Neural crest cell (in vitro differentiated cells): Measurements from ENCODE around the gene TMEM255A. TPM values are rescaled to one million over a fixed set of nuclear protein-coding genes. Genes with fewer than 3 reads are reported as not detected.

Source experiments
- DNase-seq: peaks from one replicate; pipeline ENCODE4 v3.0.0; 2021; ENCODE audit warnings: low read depth, mixed read lengths, low spot score
- H3K27ac Mint-ChIP-seq: one replicate; pipeline ENCODE4 v1.8.0; 2021; ENCODE audit warnings: mild to moderate bottlenecking, mixed read lengths; ENCODE audit not compliant: unreplicated experiment
- H3K27me3 Mint-ChIP-seq: 2 replicates; pipeline ENCODE4 v1.8.0; 2021; ENCODE audit warnings: low read depth, mild to moderate bottlenecking, mixed read lengths
- H3K36me3 Mint-ChIP-seq: 2 replicates; pipeline ENCODE4 v1.8.0; 2021; ENCODE audit warnings: low read depth, mild to moderate bottlenecking, mixed read lengths
- H3K4me1 Mint-ChIP-seq: 2 replicates; pipeline ENCODE4 v1.8.0; 2021; ENCODE audit warnings: mixed read lengths
- H3K4me3 Mint-ChIP-seq: one replicate; pipeline ENCODE4 v1.8.0; 2021; ENCODE audit warnings: mild to moderate bottlenecking, mixed read lengths
- H3K9me3 Mint-ChIP-seq: 2 replicates; pipeline ENCODE4 v1.8.0; 2021; ENCODE audit warnings: mixed read lengths
- CTCF ChIP-seq: fragments of 200-600 bp; sonication (generic); conservative IDR thresholded peaks from 2 replicates; pipeline ENCODE4 v1.5.0; 2021; ENCODE audit warnings: antibody characterized with exemption, mild to moderate bottlenecking
- total RNA-seq: library from RNA; stranded (reverse); gene quantifications from 2 replicates; pipeline ENCODE4 v1.2.1, GENCODE V29; 2021

TMEM255A gene
- total RNA-seq, 1 donor from 2014 or later, result 0.70 TPM

GRCh38 chrX:120262859-120263708 lies 48.2 kb downstream of the TMEM255A start:
- TF ChIP-seq CTCF, result no peak
- no peak overlapping the region for H3K4me3 Mint-ChIP-seq
- no peaks in the 10 kb centered on the region for H3K27me3 Mint-ChIP-seq
- no peak for DNase-seq
- no peaks in the 10 kb centered on the region for H3K36me3 Mint-ChIP-seq
- peaks cover 2% of the 10 kb centered on the region for H3K9me3 Mint-ChIP-seq
- H3K27ac Mint-ChIP-seq, result no peak overlapping the region
- peaks cover 9% of the 10 kb centered on the region for H3K4me1 Mint-ChIP-seq

DNA sequence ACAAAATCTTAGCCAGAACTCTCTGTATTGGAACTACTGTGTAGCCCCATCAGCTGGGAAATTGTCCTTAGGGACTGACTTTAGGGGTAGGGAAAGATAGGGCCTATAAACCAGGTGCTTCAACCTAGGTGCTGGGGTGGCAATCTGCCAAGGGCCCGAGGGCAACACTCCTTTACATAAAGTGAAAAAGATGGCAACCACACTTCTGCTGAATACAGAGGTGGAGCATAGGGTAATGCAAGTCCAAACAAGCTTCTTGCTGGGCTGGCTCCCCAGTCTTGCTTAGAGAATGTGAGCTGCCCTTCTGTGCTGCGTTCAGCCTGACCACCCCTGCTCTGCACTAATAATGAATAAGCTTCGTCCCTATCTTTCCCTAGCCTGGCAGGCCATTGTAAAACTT lies 50.9 kb downstream of the TMEM255A start:
- Mint-ChIP-seq H3K27ac (no peak overlapping the region), H3K27me3 (no peaks in the 10 kb centered on the region), H3K4me1 (peaks cover 9% of the 10 kb centered on the region), H3K9me3 (no peaks in the 10 kb centered on the region), H3K4me3 (no peak overlapping the region), H3K36me3 (no peaks in the 10 kb centered on the region)
- DNase-seq, result no peak
- TF ChIP-seq CTCF, result no peak

- no peak for TF ChIP-seq CTCF
- peaks cover 11% of the 10 kb centered on the region for H3K27me3 Mint-ChIP-seq
- H3K9me3 Mint-ChIP-seq, result no peaks in the 10 kb centered on the region
- DNase-seq, result no peak
- H3K4me1 Mint-ChIP-seq, result peaks cover 10% of the 10 kb centered on the region
- H3K4me3 Mint-ChIP-seq, result peak overlapping the region; percentile 35
- no peak overlapping the region for H3K27ac Mint-ChIP-seq
- peaks cover 12% of the 10 kb centered on the region for H3K36me3 Mint-ChIP-seq
Measured at GRCh38 chrX:120253784-120254183, 57.5 kb downstream of the TMEM255A start.

- TF ChIP-seq CTCF, result no peak
- H3K4me3 Mint-ChIP-seq, result peak overlapping the region; percentile 98
- peaks cover 10% of the 10 kb centered on the region for H3K4me1 Mint-ChIP-seq
- DNase-seq, result peak; percentile 4
- H3K27me3 Mint-ChIP-seq, result peaks cover 31% of the 10 kb centered on the region
- H3K36me3 Mint-ChIP-seq, result peaks cover 12% of the 10 kb centered on the region
- H3K9me3 Mint-ChIP-seq, result no peaks in the 10 kb centered on the region
- peak overlapping the region; percentile 98 for H3K27ac Mint-ChIP-seq
Measured at GRCh38 chrX:120251471-120252011, 59.7 kb downstream of the TMEM255A start.

DNA sequence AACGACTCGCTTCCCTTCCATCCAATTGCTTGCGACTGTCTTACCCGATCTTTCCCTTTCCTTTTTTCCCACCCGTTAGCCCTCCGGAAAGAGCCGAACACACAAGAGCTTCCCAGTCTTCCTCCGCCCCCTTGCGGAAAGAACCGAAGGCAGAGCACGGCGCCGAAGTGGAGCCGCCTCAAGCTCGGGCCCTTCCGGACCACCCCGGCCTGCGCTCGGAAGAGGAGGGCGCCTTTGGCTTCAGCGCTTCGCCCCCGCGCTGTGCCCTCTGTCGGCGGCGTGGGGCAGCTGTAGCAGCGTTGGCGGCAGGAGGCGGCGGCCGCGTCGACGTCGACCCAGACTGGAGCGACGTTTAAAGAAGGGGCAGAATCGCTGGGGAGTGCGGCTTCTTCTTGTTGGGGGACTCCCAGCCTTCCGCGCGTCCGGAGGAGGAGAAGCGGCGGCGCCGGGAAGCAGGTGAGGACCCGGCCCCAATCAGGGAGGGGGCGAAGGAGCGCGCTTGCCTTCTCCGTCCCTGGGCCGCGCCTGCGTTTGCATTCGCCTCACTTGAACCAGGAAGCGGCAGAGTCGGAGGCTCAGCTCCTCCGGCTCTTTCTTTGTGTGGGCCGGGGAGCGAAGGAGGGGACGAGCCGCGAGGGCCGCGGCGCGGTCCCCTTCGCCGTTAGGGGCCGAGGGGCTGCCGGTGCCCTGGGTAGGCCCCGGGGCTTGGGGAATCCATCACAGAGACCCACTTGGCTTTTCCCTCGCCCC lies 60.6 kb downstream of the TMEM255A start, which contains the start of gene ZBTB33:
ZBTB33 (plus strand) TSS at position 291 of the 750 bp plus-strand sequence. CDS start 2,604 bp downstream, outside the sequence.
- H3K36me3 Mint-ChIP-seq, result peaks cover 12% of the 10 kb centered on the region
- H3K9me3 Mint-ChIP-seq, result no peaks in the 10 kb centered on the region
- H3K27ac Mint-ChIP-seq, result peak within 1 kb of the TSS; percentile 98
- peaks cover 39% of the 10 kb centered on the region for H3K27me3 Mint-ChIP-seq
- peaks cover 10% of the 10 kb centered on the region for H3K4me1 Mint-ChIP-seq
- peak; percentile 78 for DNase-seq
- peak; percentile 67 for TF ChIP-seq CTCF
- H3K4me3 Mint-ChIP-seq, result peak within 1 kb of the TSS; percentile 98
